Endothelial cell of umbilical vein (primary cell): ENCODE measurements around the gene GNB2. TPM values are rescaled to one million over a fixed set of nuclear protein-coding genes. Genes with fewer than 3 reads are reported as not detected.

Source experiments
- BruUV-seq: library from RNA; stranded (reverse); fragments of 400-500 nt; replicated peaks from 2 replicates; lab custom pipeline; 2021; lab: Mats Ljungman, UMichigan
- CTCF ChIA-PET: fragments of 300-600, 350-600 bp; sonication (Branson Sonifier 250); formaldehyde crosslinking; loops from one replicate; lab custom pipeline; 2021; ENCODE audit warnings: antibody characterized with exemption, inconsistent platforms; lab: Charles Lee
- POLR2A ChIA-PET: fragments of 300-600, 350-600 bp; sonication (Branson Sonifier 250); formaldehyde crosslinking; loops from one replicate; lab custom pipeline; 2021; ENCODE audit warnings: antibody characterized with exemption, inconsistent platforms; lab: Charles Lee
- DNase-seq: peaks from one replicate; pipeline ENCODE4 v3.0.0-alpha.2; 2011; ENCODE audit warnings: low read depth, low spot score
- FAIRE-seq: peaks from 2 replicates; lab custom pipeline; 2011; peaks lifted over from hg19 to GRCh38; lab: Jason Lieb, UNC
- H2AFZ ChIP-seq: 2 replicates; pipeline ENCODE4 v1.6.0; 2012; ENCODE audit warnings: low read depth, low read length, control low read depth, inconsistent platforms
- H3K27ac ChIP-seq: 2 replicates; pipeline ENCODE4 v1.5.1; 2011; ENCODE audit warnings: low read depth, mild to moderate bottlenecking, control low read depth, low read length, moderate library complexity; ENCODE audit not compliant: insufficient read depth
- H3K27me3 ChIP-seq, 2 experiments: 2 replicates each; pipeline versions ENCODE4 v1.6.0 to v1.6.1; 2011; ENCODE audit warnings: low read length in 2 of 2, mixed read lengths in 1 of 2; ENCODE audit not compliant: control insufficient read depth in 2 of 2, insufficient read depth in 2 of 2
- H3K36me3 ChIP-seq, 2 experiments: 2 replicates in 1 of 2; 3 replicates in 1 of 2; pipeline ENCODE4 v1.5.1; 2011; ENCODE audit warnings: low read length in 2 of 2, mild to moderate bottlenecking in 1 of 2, moderate library complexity in 1 of 2; ENCODE audit not compliant: control insufficient read depth in 2 of 2, insufficient read depth in 2 of 2; ENCODE audit errors: extremely low read depth in 1 of 2
- H3K4me1 ChIP-seq: 3 replicates; pipeline ENCODE4 v1.5.1; 2011; ENCODE audit warnings: mild to moderate bottlenecking, low read length; ENCODE audit not compliant: control insufficient read depth, insufficient read depth; ENCODE audit errors: extremely low read depth
- H3K4me2 ChIP-seq: 2 replicates; pipeline ENCODE4 v1.6.1; 2011; ENCODE audit warnings: low read length, control low read depth, mixed read lengths; ENCODE audit not compliant: insufficient read depth
- H3K4me3 ChIP-seq, 3 experiments: fragments of 200-600 bp in 1 of 3; sonication (generic), shearing (Covaris generic) in 1 of 3; replicated peaks in 1 of 3; 2 replicates each; pipeline ENCODE4 v1.5.1; 2011 to 2016; ENCODE audit warnings: control low read depth in 3 of 3, low read length in 3 of 3, mild to moderate bottlenecking in 2 of 3, inconsistent platforms in 1 of 3, low read depth in 1 of 3, moderate library complexity in 1 of 3; ENCODE audit not compliant: insufficient read depth in 1 of 3
- H3K79me2 ChIP-seq: 2 replicates; pipeline ENCODE4 v1.6.0; 2012; ENCODE audit warnings: low read length, inconsistent platforms; ENCODE audit not compliant: control insufficient read depth, insufficient read depth
- H3K9ac ChIP-seq: replicated peaks from 2 replicates; pipeline ENCODE3; 2011; ENCODE audit warnings: low read length, control low read depth; ENCODE audit not compliant: insufficient read depth; ENCODE audit errors: extremely low read depth
- H3K9me1 ChIP-seq: replicated peaks from 3 replicates; pipeline ENCODE4 v1.6.0; 2011; ENCODE audit warnings: mild to moderate bottlenecking, low read length; ENCODE audit not compliant: control insufficient read depth, insufficient read depth; ENCODE audit errors: extremely low read depth
- H3K9me3 ChIP-seq: replicated peaks from 2 replicates; pipeline ENCODE4 v1.5.1; 2012; ENCODE audit warnings: low read length, inconsistent platforms; ENCODE audit not compliant: control insufficient read depth, insufficient read depth
- H4K20me1 ChIP-seq: replicated peaks from 2 replicates; pipeline ENCODE3; 2011; ENCODE audit warnings: mild to moderate bottlenecking, low read length; ENCODE audit not compliant: control insufficient read depth, insufficient read depth; ENCODE audit errors: extremely low read depth
- EZH2 ChIP-seq: IDR thresholded peaks from 2 replicates; pipeline ENCODE4 v1.6.1; 2012; ENCODE audit warnings: borderline replicate concordance, low read depth, mild to moderate bottlenecking, moderate library complexity, low read length, inconsistent platforms; ENCODE audit not compliant: severe bottlenecking
- FOS ChIP-seq: IDR thresholded peaks from 2 replicates; pipeline ENCODE4 v1.6.1; 2011; ENCODE audit warnings: mild to moderate bottlenecking, low read length, moderate library complexity, borderline replicate concordance; ENCODE audit not compliant: insufficient read depth
- GATA2 ChIP-seq: IDR thresholded peaks from 2 replicates; pipeline ENCODE4 v1.7.0; 2011; ENCODE audit warnings: low read depth, mild to moderate bottlenecking, moderate library complexity, mixed read lengths, low read length; ENCODE audit not compliant: insufficient read length, insufficient read depth
- JUN ChIP-seq: IDR thresholded peaks from 2 replicates; pipeline ENCODE4 v1.6.1; 2011; ENCODE audit warnings: borderline replicate concordance, low read depth; ENCODE audit not compliant: insufficient read length, insufficient read depth
- MYC ChIP-seq: IDR thresholded peaks from one replicate; pipeline ENCODE4 v1.6.1; 2011; ENCODE audit warnings: mild to moderate bottlenecking, low read depth, low read length
- POLR2A ChIP-seq: IDR thresholded peaks from 2 replicates; pipeline ENCODE4 v1.6.1; 2012; ENCODE audit warnings: low read depth, mild to moderate bottlenecking, control low read depth, low read length
- POLR2AphosphoS5 ChIP-seq: IDR thresholded peaks from 2 replicates; pipeline ENCODE4 v1.6.1; 2012; ENCODE audit warnings: low read depth, mild to moderate bottlenecking, control low read depth, low read length, moderate library complexity; ENCODE audit not compliant: insufficient read depth
- dilution Hi-C: fragments of 300-500 bp; cut with MboI; formaldehyde crosslinking; loops from one replicate; pipeline ENCODE4 v1.15.0; 2019; ENCODE audit warnings: low sequenced_read_pairs; ENCODE audit not compliant: extremely low pct_ligation_motif_present
- intact Hi-C: fragments of 100-400 bp; cut with micrococcal nuclease; formaldehyde crosslinking; loops from one replicate; pipeline ENCODE4 v1.10.0; 2022
- polyA plus RNA-seq, 4 experiments: library from polyadenylated mRNA; depleted of rRNA in 3 of 4; stranded (reverse) in 3 of 4; unstranded in 1 of 4; fragments of >200 nt; gene quantifications; 2 replicates each; pipeline versions ENCODE4 v1.2.1 to v1.2.3, GENCODE V29; 2011 to 2012; ENCODE audit warnings: missing spikeins in 1 of 4
- total RNA-seq: library from RNA; stranded (reverse); gene quantifications from 2 replicates; pipeline ENCODE4 v1.2.3, GENCODE V29; 2021
- TF ChIP-seq, protein P1 (sequence below), 2 donors: IDR thresholded peaks; 1 replicate in 1 of 2; 2 replicates in 1 of 2; pipeline ENCODE4 v1.5.1; 2011; ENCODE audit warnings: low read length in 2 of 2, mild to moderate bottlenecking in 2 of 2, moderate library complexity in 2 of 2, control low read depth in 1 of 2, inconsistent platforms in 1 of 2, low read depth in 1 of 2; ENCODE audit not compliant: insufficient read depth in 1 of 2; ENCODE audit errors: extremely low read depth in 1 of 2
- TF ChIP-seq, protein P2 (sequence below): IDR thresholded peaks from 2 replicates; pipeline ENCODE4 v1.6.1; 2011; ENCODE audit not compliant: insufficient read depth, insufficient read length

Gene GNB2
- total and polyA plus RNA-seq, 2 donors (not counting 3 experiments of a cell fraction or from before 2014, with no cell fraction given): 297 to 433 TPM

DNA sequence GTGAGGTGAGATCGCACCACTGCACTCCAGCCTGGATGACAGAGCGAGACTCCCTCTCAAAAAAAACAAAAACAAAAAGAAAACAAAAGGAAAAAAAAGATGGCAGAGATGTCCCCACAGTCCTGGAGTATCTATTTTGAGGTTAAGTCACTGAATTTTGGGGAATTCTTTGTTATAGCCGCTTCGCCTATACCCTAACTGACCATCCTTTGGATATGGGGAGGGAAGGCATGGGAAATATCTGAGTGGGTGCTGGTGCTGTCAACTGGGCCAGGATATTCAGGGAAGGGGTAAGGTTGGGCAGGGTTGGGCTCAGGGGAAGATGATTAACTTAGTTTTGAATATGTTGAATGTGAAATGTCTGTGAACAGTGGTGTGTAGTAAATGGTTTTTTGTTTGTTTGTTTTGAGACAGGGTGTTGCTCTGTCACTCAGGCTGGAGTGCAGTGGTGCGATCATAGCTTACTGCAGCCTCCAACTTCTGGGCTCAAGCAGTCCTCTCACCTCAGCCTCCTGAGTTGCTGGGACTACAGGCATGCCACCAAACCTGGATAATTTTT is 8.3 kb upstream of the GNB2 start:
- no peak for TF ChIP-seq JUN
- no peak for TF ChIP-seq GATA2
- TF ChIP-seq, protein P1, sequence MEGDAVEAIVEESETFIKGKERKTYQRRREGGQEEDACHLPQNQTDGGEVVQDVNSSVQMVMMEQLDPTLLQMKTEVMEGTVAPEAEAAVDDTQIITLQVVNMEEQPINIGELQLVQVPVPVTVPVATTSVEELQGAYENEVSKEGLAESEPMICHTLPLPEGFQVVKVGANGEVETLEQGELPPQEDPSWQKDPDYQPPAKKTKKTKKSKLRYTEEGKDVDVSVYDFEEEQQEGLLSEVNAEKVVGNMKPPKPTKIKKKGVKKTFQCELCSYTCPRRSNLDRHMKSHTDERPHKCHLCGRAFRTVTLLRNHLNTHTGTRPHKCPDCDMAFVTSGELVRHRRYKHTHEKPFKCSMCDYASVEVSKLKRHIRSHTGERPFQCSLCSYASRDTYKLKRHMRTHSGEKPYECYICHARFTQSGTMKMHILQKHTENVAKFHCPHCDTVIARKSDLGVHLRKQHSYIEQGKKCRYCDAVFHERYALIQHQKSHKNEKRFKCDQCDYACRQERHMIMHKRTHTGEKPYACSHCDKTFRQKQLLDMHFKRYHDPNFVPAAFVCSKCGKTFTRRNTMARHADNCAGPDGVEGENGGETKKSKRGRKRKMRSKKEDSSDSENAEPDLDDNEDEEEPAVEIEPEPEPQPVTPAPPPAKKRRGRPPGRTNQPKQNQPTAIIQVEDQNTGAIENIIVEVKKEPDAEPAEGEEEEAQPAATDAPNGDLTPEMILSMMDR (IDR thresholded peaks at IDR 0.05; ENCODE audit: extremely low read depth in 1 of 2, insufficient read depth in 1 of 2, low read depth in 1 of 2, low read length in 2 of 2): no peak
- TF ChIP-seq POLR2AphosphoS5: no peak
- TF ChIP-seq POLR2A: no peak
- TF ChIP-seq FOS: no peak
- TF ChIP-seq, protein P2, sequence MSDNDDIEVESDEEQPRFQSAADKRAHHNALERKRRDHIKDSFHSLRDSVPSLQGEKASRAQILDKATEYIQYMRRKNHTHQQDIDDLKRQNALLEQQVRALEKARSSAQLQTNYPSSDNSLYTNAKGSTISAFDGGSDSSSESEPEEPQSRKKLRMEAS: no peak
- no peak for TF ChIP-seq MYC
- TF ChIP-seq EZH2: no peak
- no peaks in the 10 kb centered on the region for H3K9me1 ChIP-seq
- no peak overlapping the region for H3K4me3 ChIP-seq
- H3K27me3 ChIP-seq: peaks cover 2 to 5% of the 10 kb centered on the region in 2 experiments
- DNase-seq (no peak), FAIRE-seq (no peak)
- BruUV-seq: no TSS peak
- H3K79me2 ChIP-seq: no peaks in the 10 kb centered on the region
- H3K4me2 ChIP-seq: no peak overlapping the region
- POLR2A ChIA-PET: no interaction called here
- no peak overlapping the region for H2AFZ ChIP-seq
- CTCF ChIA-PET: no interaction called here
- no peak overlapping the region for H3K9ac ChIP-seq
- dilution Hi-C loops: no loop called here
- H3K9me3 ChIP-seq: no peaks in the 10 kb centered on the region
- no peaks in the 10 kb centered on the region for H4K20me1 ChIP-seq
- intact Hi-C loops: no loop called here
- no peaks in the 10 kb centered on the region for H3K36me3 ChIP-seq
- H3K27ac ChIP-seq: no peak overlapping the region
- H3K4me1 ChIP-seq: no peaks in the 10 kb centered on the region
